BLaER1 treated with 17β-estradiol and CSF1 and Interleukin-3, amounts not matched to agents 10 nM and 100 nM (cell line): ENCODE data around the gene C11orf68.

Experiments
- H3K27ac ChIP-seq, 11 experiments: shearing (Covaris generic); formaldehyde crosslinking; 2 replicates each; pipeline ENCODE4 v1.8.1; 2022
- H3K27me3 ChIP-seq, 11 experiments: shearing (Covaris generic); formaldehyde crosslinking; 2 replicates each; pipeline ENCODE4 v1.8.1; 2022
- H3K36me3 ChIP-seq, 11 experiments: shearing (Covaris generic); formaldehyde crosslinking; 2 replicates each; pipeline ENCODE4 v1.8.1; 2022
- H3K4me1 ChIP-seq, 10 experiments: shearing (Covaris generic); formaldehyde crosslinking; 2 replicates each; pipeline ENCODE4 v1.8.1; 2022
- H3K4me2 ChIP-seq, 11 experiments: shearing (Covaris generic); formaldehyde crosslinking; 2 replicates each; pipeline ENCODE4 v1.8.1; 2022
- H3K4me3 ChIP-seq, 10 experiments: shearing (Covaris generic); formaldehyde crosslinking; 2 replicates each; pipeline ENCODE4 v1.8.1; 2022
- H3K9ac ChIP-seq, 11 experiments: shearing (Covaris generic); formaldehyde crosslinking; 2 replicates each; pipeline ENCODE4 v1.8.1; 2022
- H3K9me3 ChIP-seq, 11 experiments: shearing (Covaris generic); formaldehyde crosslinking; replicated peaks in 1 of 11; 2 replicates each; pipeline ENCODE4 v1.8.1; 2022
- H4K20me1 ChIP-seq, 11 experiments: shearing (Covaris generic); formaldehyde crosslinking; 2 replicates each; pipeline ENCODE4 v1.8.1; 2022
- Cebpa-rat ChIP-seq, 11 experiments: shearing (Covaris generic); IDR thresholded peaks; 2 replicates each; pipeline ENCODE4 v1.8.1; 2022

C11orf68 gene

DNA sequence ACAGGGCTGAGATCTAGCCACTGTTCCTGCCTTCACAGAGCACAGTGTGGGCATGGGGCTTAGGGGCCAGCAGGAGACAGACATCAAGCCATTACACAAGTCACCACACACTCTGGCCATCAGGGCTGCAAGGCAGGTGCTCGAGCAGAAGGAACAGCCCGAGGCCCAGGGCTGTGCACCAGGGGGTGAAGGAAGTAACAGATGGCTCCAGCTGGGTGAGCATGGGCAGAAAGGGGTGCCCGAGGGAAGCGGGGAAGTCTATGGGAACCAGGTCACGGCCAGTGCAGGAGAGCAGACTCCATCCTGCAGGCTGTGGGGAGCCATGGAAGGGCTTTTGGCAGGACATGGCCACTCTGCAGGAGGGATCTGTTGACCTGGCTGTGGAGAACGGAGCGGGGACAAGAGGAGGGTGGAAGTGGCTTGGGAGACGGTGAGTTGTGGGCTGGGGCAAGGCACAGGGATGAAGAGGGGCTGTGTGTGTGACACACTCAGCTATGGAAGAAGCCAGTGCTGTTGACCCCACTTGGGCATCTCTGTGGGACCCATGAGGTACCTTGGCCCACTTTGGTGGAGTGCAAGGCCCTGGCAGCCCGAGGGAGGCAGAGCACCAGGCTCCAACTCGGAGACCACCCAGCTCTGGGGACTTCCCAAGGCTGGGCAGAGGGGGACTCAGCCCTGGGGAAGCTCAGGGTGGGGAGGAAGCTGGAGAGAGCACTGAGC, 3.6 kb downstream of the C11orf68 start:
- peaks cover 2 to 29% (median 19%) of the 10 kb centered on the region in 11 experiments; a peak in 14 of 22 replicates for H4K20me1 ChIP-seq
- TF ChIP-seq Cebpa-rat (IDR thresholded peaks at IDR 0.05), result no peak
- no peaks in the 10 kb centered on the region for H3K9me3 ChIP-seq
- peaks cover 54 to 77% (median 67%) of the 10 kb centered on the region in 10 experiments for H3K4me1 ChIP-seq
- H3K36me3 ChIP-seq, result peaks cover 0 to 10% (median 0%) of the 10 kb centered on the region in 11 experiments; a peak in 2 of 22 replicates
- peak overlapping the region; percentile 10 to 78 (median 67); a peak in 19 of 22 replicates for H3K27ac ChIP-seq
- no peaks in the 10 kb centered on the region for H3K27me3 ChIP-seq
- H3K4me2 ChIP-seq, result peak overlapping the region; percentile 84 to 100 (median 95)
- peak overlapping the region; percentile 26 to 99 (median 94); a peak in 16 of 22 replicates for H3K9ac ChIP-seq
- peak overlapping the region in 4 of 10 experiments; percentile 5 to 46 (median 33); a peak in 5 of 20 replicates for H3K4me3 ChIP-seq

- Histone ChIP-seq H3K4me3 (no peak overlapping the region), H3K27me3 (no peaks in the 10 kb centered on the region), H4K20me1 (peaks cover 0 to 28% (median 18%) of the 10 kb centered on the region in 11 experiments; a peak in 12 of 22 replicates), H3K4me1 (peaks cover 48 to 82% (median 70%) of the 10 kb centered on the region in 10 experiments), H3K9ac (no peak overlapping the region), H3K4me2 (peak overlapping the region in 6 of 11 experiments; percentile 8 to 76 (median 71); a peak in 6 of 22 replicates), H3K36me3 (peaks cover 0 to 10% (median 0%) of the 10 kb centered on the region in 11 experiments; a peak in 2 of 22 replicates), H3K27ac (no peak overlapping the region), H3K9me3 (no peaks in the 10 kb centered on the region)
- TF ChIP-seq Cebpa-rat (IDR thresholded peaks at IDR 0.05), result no peak
These were observed 6.0 kb downstream of the C11orf68 start for GRCh38 chr11:65912845-65913244.

- Histone ChIP-seq H4K20me1 (peaks cover 0 to 22% (median 13%) of the 10 kb centered on the region in 11 experiments; a peak in 12 of 22 replicates), H3K27me3 (no peaks in the 10 kb centered on the region), H3K4me1 (peaks cover 39 to 73% (median 61%) of the 10 kb centered on the region in 10 experiments), H3K27ac (peak overlapping the region in 6 of 11 experiments; percentile 15 to 58 (median 44); a peak in 8 of 22 replicates), H3K36me3 (0 out of 22 replicates have a peak, but pooled peaks cover 0 to 1% (median 0%) of the 10 kb centered on the region in 11 experiments), H3K9me3 (no peaks in the 10 kb centered on the region), H3K4me3 (no peak overlapping the region), H3K9ac (peak overlapping the region in 8 of 11 experiments; percentile 3 to 42 (median 20); a peak in 9 of 22 replicates), H3K4me2 (peak overlapping the region; percentile 63 to 83 (median 75))
- TF ChIP-seq Cebpa-rat (IDR thresholded peaks at IDR 0.05), result no peak
These were observed 6.9 kb downstream of the C11orf68 start for GRCh38 chr11:65911682-65912568.

DNA sequence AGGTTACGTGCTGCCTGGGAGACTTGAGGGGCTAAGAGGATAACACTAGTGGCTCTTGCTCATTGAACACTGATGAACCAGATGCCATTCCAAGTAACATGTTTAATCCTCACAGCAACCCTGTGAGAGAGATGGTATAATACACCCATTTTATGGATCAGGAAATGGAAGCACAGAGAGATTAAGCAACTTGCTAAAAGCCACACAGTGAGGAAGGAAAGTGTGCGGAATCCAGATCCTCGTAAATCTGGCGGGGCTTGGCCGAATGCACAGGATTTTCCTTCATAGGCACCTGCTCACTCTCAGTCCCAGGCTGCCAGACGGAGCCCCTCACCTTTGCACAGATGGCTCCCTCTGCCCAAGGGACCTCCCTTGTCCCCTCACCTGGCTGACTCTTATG, 11.0 kb downstream of the C11orf68 start:
- no peaks in the 10 kb centered on the region for H3K36me3 ChIP-seq
- TF ChIP-seq Cebpa-rat (IDR thresholded peaks at IDR 0.05), result no peak
- H3K9me3 ChIP-seq, result no peaks in the 10 kb centered on the region
- peaks cover 14 to 50% (median 42%) of the 10 kb centered on the region in 10 experiments for H3K4me1 ChIP-seq
- H3K27ac ChIP-seq, result no peak overlapping the region
- no peak overlapping the region for H3K4me2 ChIP-seq
- H4K20me1 ChIP-seq, result no peaks in the 10 kb centered on the region
- H3K4me3 ChIP-seq, result no peak overlapping the region
- H3K27me3 ChIP-seq, result no peaks in the 10 kb centered on the region
- H3K9ac ChIP-seq, result no peak overlapping the region

DNA sequence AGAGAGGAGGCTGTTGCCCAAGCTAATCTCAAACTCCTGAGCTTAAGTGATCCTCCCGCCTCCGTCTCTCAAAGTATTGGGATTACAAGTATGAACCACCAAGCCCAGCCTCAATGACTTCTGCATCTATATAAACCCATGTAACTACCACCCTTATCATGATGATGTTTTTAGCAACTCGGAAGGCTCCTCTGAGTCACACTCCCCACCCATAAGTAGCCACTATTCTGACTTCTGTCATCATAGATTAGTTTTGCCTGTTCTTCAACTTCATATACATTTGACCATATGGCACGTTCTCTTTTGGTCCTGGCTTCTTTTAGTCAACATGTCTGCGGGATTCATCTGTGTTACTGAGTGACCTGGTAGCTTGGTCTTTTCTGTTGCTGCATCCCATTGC, 12.3 kb downstream of the C11orf68 start:
- H4K20me1 ChIP-seq, result no peaks in the 10 kb centered on the region
- no peak overlapping the region for H3K4me3 ChIP-seq
- no peaks in the 10 kb centered on the region for H3K36me3 ChIP-seq
- no peak overlapping the region for H3K9ac ChIP-seq
- H3K9me3 ChIP-seq, result no peaks in the 10 kb centered on the region
- H3K27ac ChIP-seq, result no peak overlapping the region
- H3K4me2 ChIP-seq, result no peak overlapping the region
- H3K4me1 ChIP-seq, result peaks cover 14 to 47% (median 38%) of the 10 kb centered on the region in 10 experiments
- peaks cover 0 to 7% (median 4%) of the 10 kb centered on the region in 11 experiments; a peak in 9 of 22 replicates for H3K27me3 ChIP-seq
- no peak for TF ChIP-seq Cebpa-rat (IDR thresholded peaks at IDR 0.05)

- no peak for TF ChIP-seq Cebpa-rat (IDR thresholded peaks at IDR 0.05)
- Histone ChIP-seq H3K27ac (no peak overlapping the region), H3K9ac (0 out of 22 replicates have a peak overlapping the region, but pooled peaks of 1 of the 11 experiments have one; percentile 18), H3K4me3 (no peak overlapping the region), H4K20me1 (peaks cover 0 to 4% (median 0%) of the 10 kb centered on the region in 11 experiments; a peak in 2 of 22 replicates), H3K4me2 (peak overlapping the region in 6 of 11 experiments; percentile 38 to 79 (median 60); a peak in 7 of 22 replicates), H3K4me1 (peaks cover 19 to 46% (median 33%) of the 10 kb centered on the region in 10 experiments), H3K27me3 (peaks cover 0 to 36% (median 33%) of the 10 kb centered on the region in 11 experiments; a peak in 19 of 22 replicates), H3K9me3 (no peaks in the 10 kb centered on the region), H3K36me3 (no peaks in the 10 kb centered on the region)
These were observed 15.1 kb downstream of the C11orf68 start for GRCh38 chr11:65903715-65904114.

GRCh38 chr11:65903068-65903481, 15.8 kb downstream of the C11orf68 start:
- Histone ChIP-seq H3K4me3 (no peak overlapping the region), H3K9ac (peak overlapping the region in 4 of 11 experiments; percentile 0 to 18 (median 9); a peak in 2 of 22 replicates), H3K4me1 (peaks cover 26 to 46% (median 38%) of the 10 kb centered on the region in 10 experiments), H4K20me1 (peaks cover 0 to 10% (median 0%) of the 10 kb centered on the region in 11 experiments; a peak in 3 of 22 replicates), H3K27me3 (peaks cover 0 to 42% (median 39%) of the 10 kb centered on the region in 11 experiments; a peak in 19 of 22 replicates), H3K27ac (no peak overlapping the region), H3K4me2 (peak overlapping the region in 9 of 11 experiments; percentile 38 to 79 (median 52); a peak in 18 of 22 replicates), H3K36me3 (peaks cover 0 to 5% (median 0%) of the 10 kb centered on the region in 11 experiments; a peak in 1 of 22 replicates), H3K9me3 (no peaks in the 10 kb centered on the region)
- no peak for TF ChIP-seq Cebpa-rat (IDR thresholded peaks at IDR 0.05)

DNA sequence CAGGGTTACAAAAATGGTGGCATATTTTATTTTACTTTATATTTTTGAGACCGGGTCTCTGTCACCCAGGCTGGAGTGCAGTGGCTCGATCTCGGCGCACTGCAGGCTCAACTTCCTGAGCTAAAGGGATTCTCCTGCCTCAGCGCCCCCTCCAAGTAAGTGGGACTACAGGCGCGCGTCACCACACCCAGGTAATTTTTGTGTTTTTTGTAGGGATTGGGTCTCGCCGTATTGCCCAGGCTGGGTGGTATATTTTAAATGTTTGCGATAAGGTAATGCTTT, 18.0 kb downstream of the C11orf68 start:
- peaks cover 34 to 57% (median 45%) of the 10 kb centered on the region in 10 experiments for H3K4me1 ChIP-seq
- H3K27me3 ChIP-seq, result peaks cover 0 to 55% (median 51%) of the 10 kb centered on the region in 11 experiments; a peak in 19 of 22 replicates
- peaks cover 0 to 32% (median 5%) of the 10 kb centered on the region in 11 experiments; a peak in 8 of 22 replicates for H4K20me1 ChIP-seq
- peak overlapping the region in 1 of 11 experiments; percentile 85; a peak in 1 of 22 replicates for H3K27ac ChIP-seq
- peak overlapping the region; percentile 85 to 99 (median 92) for H3K4me2 ChIP-seq
- no peak overlapping the region; a peak in 1 of 22 replicates for H3K9ac ChIP-seq
- TF ChIP-seq Cebpa-rat (IDR thresholded peaks at IDR 0.05), result no peak
- no peaks in the 10 kb centered on the region for H3K9me3 ChIP-seq
- H3K36me3 ChIP-seq, result peaks cover 0 to 26% (median 0%) of the 10 kb centered on the region in 11 experiments; a peak in 12 of 22 replicates
- H3K4me3 ChIP-seq, result peak overlapping the region in 5 of 10 experiments; percentile 70 to 93 (median 77); a peak in 8 of 20 replicates
